ENCODE data around the gene TIMM13. TPM values are rescaled to one million over a fixed set of nuclear protein-coding genes. Genes with fewer than 3 reads are reported as not detected.

TIMM13 gene
- total and polyA plus RNA-seq, 9 of the 15 experiments (the other 6 are each of a cell fraction or from before 2014, with no cell fraction given): 17.6 to 215 (median 71.8) TPM

GRCh38 chr19:2461751-2462634 lies 34.6 kb upstream of the TIMM13 start (continued):
- peak; percentile 49; the same call in 1 of the 2 replicates for TF ChIP-seq ZNF740 (CRISPR knock-in tag; IDR thresholded peaks at IDR 0.05)
- no peak for TF ChIP-seq ZNF740 (tag; IDR thresholded peaks at IDR 0.05)
- TF ChIP-seq MXI1 (IDR thresholded peaks at IDR 0.05; ENCODE audit: low read depth, low read length): no peak
- peak; percentile 60 for TF ChIP-seq ZBTB7A (IDR thresholded peaks at IDR 0.05; ENCODE audit: borderline replicate concordance, control insufficient read depth, low read depth, low read length)
- TF ChIP-seq ZNF830 (CRISPR knock-in tag; IDR thresholded peaks at IDR 0.05): no peak
- TF ChIP-seq RUNX1 (IDR thresholded peaks at IDR 0.05; ENCODE audit: low read depth): no peak
- peak; percentile 45; the same call in 1 of the 2 replicates for TF ChIP-seq ADNP (tag; IDR thresholded peaks at IDR 0.05)
- no peak for TF ChIP-seq NFYB (IDR thresholded peaks at IDR 0.05; ENCODE audit: extremely low read depth, insufficient read length)
- TF ChIP-seq ZNF354B (CRISPR knock-in tag; IDR thresholded peaks at IDR 0.05): no peak
- no peak for TF ChIP-seq MCM7 (IDR thresholded peaks at IDR 0.05)
- TF ChIP-seq FOXJ2 (tag; IDR thresholded peaks at IDR 0.05): no peak
- no peak for TF ChIP-seq PURB (CRISPR knock-in tag; IDR thresholded peaks at IDR 0.05; ENCODE audit: low read depth)
- TF ChIP-seq BMI1 (IDR thresholded peaks at IDR 0.05; ENCODE audit: low read length): no peak
- peak in 1 of 2 experiments; percentile 63 for TF ChIP-seq AFF1 (IDR thresholded peaks at IDR 0.05; ENCODE audit: low read depth in 1 of 2, partially characterized antibody in 2 of 2)
- TF ChIP-seq HCFC1 (IDR thresholded peaks at IDR 0.05; ENCODE audit: low read depth, low read length): peak; percentile 70
- TF ChIP-seq EGR1 (conservative IDR thresholded peaks at IDR 0.05): peak; percentile 28

Data from K562 (cell line).